HFF-Myc (cell line): ENCODE data around the gene FNDC3B.

Source experiments
- DNase-seq: peaks from one replicate; pipeline ENCODE4 v3.0.0-alpha.2; 2011; ENCODE audit warnings: low read depth; ENCODE audit errors: extremely low read depth
- H3K4me3 ChIP-seq: replicated peaks from 2 replicates; pipeline ENCODE4 v1.5.1; 2011; ENCODE audit warnings: low read depth, mild to moderate bottlenecking, control low read depth, low read length
- TF ChIP-seq, protein P1 (sequence below): IDR thresholded peaks from 2 replicates; pipeline ENCODE4 v1.5.1; 2012; ENCODE audit warnings: mild to moderate bottlenecking, low read depth, low read length, control low read depth; ENCODE audit errors: missing control alignments

FNDC3B gene

DNA sequence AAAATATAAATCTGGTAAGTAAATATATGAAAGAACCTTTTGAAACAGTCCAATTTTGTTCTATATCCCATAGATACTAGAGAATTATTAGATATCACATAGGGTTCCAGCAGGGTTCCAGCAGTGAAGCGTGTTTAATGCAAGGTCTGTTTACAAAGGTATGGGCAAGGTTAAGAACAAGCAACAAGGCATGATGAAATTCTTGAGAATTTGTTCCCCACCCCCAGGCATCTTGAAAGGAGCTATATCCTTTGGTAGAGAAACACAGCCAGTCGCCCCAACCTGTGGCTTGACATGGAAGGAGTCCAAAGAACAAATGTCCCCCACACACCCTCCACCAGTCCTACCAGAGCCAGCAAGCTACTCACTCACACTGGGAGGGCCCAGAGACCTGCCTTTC lies 18.6 kb upstream of the FNDC3B start:
- no peak for DNase-seq
- no peak overlapping the region for H3K4me3 ChIP-seq
- TF ChIP-seq, protein P1, sequence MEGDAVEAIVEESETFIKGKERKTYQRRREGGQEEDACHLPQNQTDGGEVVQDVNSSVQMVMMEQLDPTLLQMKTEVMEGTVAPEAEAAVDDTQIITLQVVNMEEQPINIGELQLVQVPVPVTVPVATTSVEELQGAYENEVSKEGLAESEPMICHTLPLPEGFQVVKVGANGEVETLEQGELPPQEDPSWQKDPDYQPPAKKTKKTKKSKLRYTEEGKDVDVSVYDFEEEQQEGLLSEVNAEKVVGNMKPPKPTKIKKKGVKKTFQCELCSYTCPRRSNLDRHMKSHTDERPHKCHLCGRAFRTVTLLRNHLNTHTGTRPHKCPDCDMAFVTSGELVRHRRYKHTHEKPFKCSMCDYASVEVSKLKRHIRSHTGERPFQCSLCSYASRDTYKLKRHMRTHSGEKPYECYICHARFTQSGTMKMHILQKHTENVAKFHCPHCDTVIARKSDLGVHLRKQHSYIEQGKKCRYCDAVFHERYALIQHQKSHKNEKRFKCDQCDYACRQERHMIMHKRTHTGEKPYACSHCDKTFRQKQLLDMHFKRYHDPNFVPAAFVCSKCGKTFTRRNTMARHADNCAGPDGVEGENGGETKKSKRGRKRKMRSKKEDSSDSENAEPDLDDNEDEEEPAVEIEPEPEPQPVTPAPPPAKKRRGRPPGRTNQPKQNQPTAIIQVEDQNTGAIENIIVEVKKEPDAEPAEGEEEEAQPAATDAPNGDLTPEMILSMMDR: no peak

DNA sequence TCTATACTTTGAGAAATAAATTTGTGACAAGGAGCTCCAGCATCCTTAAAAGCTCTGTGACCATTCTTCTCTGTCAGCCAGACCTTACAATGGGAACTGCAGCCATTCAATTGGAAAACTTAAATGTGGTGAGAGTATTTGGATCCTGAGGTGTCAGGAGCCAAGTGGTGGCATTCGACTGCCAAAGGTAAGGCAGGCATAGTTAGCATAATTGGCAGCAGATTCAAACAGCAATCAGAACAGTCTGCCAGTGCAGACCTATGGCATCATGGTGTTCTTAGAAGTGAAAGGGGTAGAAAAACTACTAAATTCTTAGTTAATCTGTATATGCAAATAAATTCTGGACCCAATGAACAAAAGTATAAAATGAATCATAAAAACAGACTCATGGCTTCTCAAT lies 18.2 kb upstream of the FNDC3B start:
- TF ChIP-seq, protein P1: no peak
- H3K4me3 ChIP-seq: no peak overlapping the region
- DNase-seq: no peak

DNA sequence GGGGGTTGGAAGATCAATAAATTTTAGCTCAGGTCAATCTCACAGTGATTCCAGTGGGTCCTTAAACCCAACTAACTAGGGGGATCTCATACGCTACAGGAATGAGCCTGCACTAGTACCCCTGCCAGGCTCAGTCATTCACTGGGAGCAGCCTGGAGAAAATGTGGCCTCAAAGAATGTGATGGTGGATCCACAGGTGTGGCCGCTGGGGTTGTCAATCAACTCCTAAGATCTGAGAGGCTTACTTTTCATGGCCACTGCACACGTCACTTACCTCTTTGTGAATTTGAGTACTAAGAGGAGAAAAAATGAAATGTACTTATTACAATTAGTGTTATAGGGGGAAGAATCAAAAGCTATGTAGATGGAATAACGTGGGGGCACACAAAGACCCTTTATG lies 17.5 kb upstream of the FNDC3B start:
- H3K4me3 ChIP-seq: no peak overlapping the region
- TF ChIP-seq, protein P1: no peak
- no peak for DNase-seq

DNA sequence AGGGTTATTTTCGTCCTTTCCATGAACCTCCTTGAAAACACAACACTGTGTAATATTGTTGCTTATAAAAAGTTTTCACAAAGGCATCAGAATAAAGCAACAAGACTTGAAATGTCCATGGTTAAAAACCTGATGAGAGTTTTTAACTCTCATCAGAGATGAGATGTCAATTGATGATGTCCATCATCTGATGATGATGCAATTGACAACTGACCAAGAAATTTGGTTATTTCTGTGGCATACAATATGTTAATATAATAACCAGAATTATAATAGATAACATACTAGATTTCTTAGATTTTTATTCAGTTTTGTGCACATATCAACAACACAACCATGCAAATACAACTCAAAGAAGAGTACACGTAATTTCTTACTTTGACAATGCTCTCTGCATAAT lies 15.5 kb upstream of the FNDC3B start:
- TF ChIP-seq, protein P1: no peak
- DNase-seq: no peak
- no peak overlapping the region for H3K4me3 ChIP-seq

DNA sequence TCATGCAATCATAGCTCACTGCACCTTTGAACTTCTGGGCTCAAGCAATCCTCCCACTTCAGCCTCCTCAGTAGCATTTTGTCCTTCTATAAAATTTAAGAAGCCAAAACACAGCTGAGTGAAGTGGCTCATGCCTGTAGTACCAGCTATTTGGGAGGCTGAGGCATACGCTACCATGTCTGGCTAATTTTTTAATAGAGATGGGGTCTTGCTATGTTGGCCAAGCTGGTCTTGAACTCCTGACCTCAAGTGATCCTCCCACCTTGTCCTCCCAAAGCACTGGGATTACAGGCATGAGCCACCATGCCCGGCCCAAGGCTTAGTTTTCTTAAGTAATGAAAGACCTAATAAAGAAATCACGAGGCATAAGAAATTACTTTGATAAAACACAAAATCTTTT lies 14.7 kb upstream of the FNDC3B start:
- no peak overlapping the region for H3K4me3 ChIP-seq
- TF ChIP-seq, protein P1: no peak
- no peak for DNase-seq

DNA sequence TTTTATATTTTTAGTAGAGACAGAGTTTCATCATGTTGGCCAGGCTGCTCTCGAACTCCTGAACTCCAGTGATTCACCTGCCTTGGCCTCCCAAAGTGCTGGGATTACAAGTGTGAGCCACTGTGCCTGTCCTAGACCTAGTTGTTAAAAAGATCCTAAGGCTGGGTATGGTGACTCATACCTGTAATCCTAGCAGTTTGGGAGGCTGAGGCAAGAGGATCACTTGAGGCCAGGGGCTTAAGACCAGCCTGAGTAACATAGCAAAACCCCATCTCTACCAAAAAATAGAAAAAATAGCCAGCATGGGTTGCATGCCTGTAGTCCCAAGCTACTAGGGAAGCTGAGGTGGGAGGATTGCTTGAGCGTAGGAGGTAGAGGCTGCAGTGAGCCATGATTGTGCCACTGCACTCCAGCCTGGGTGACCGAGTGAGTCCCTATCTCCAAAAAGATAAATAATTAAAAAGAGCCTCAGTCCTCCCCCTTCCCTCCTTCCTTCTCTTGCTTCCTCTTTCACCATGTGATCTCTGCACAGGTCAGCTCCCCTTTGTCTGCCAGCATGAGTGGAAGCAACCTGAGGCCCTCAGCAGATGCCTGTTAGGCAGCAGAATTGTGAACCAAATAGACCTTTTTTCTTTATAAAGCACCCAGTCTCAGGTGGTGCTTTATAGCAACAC lies 9.8 kb upstream of the FNDC3B start:
- TF ChIP-seq, protein P1: no peak
- H3K4me3 ChIP-seq: no peak overlapping the region
- DNase-seq: no peak

DNA sequence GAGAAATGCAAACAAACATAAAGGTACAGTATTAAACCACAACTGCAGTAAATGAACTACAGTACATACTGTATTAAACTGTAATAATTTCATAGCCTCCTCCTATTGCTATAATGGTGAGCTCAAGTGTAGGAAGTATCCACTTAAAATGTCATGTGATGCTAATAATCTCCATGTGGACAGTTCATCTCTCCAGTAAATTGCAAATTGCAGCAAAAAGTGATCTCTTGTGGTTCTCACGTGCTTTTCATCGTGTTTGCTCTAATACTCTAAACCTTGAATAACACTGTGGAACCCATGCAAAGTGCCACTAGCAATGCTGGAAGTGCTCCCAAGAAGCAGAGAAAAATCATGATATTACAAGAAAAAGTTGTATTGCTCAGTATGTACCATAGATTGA lies 9.2 kb upstream of the FNDC3B start:
- H3K4me3 ChIP-seq: no peak overlapping the region
- TF ChIP-seq, protein P1: no peak
- no peak for DNase-seq
